Ishikawa (cell line): ENCODE data around the gene VANGL2.

Experiments used
- CEBPB ChIP-seq: IDR thresholded peaks from 2 replicates; pipeline ENCODE4 v1.6.1; 2012
- CREB1 ChIP-seq: IDR thresholded peaks from 2 replicates; pipeline ENCODE4 v1.6.1; 2012; ENCODE audit warnings: low read depth
- EGR1 ChIP-seq: IDR thresholded peaks from 2 replicates; pipeline ENCODE4 v1.6.1; 2012
- EP300 ChIP-seq: IDR thresholded peaks from 2 replicates; pipeline ENCODE4 v1.6.1; 2012; ENCODE audit warnings: borderline replicate concordance
- FOXM1 ChIP-seq: IDR thresholded peaks from 2 replicates; pipeline ENCODE4 v1.6.1; 2012; ENCODE audit warnings: low read depth, borderline replicate concordance
- MAX ChIP-seq: IDR thresholded peaks from 2 replicates; pipeline ENCODE4 v1.6.1; 2012
- NFIC ChIP-seq: IDR thresholded peaks from 2 replicates; pipeline ENCODE4 v1.6.1; 2012
- RAD21 ChIP-seq: IDR thresholded peaks from 2 replicates; pipeline ENCODE4 v1.6.1; 2012; ENCODE audit warnings: low read depth
- REST ChIP-seq: IDR thresholded peaks from 2 replicates; pipeline ENCODE4 v1.6.1; 2012; ENCODE audit warnings: low read depth, mild to moderate bottlenecking
- TAF1 ChIP-seq: IDR thresholded peaks from 2 replicates; pipeline ENCODE4 v1.6.1; 2012; ENCODE audit warnings: low read depth, mild to moderate bottlenecking
- TCF12 ChIP-seq: IDR thresholded peaks from 2 replicates; pipeline ENCODE4 v1.6.1; 2012; ENCODE audit warnings: low read depth
- TEAD4 ChIP-seq: IDR thresholded peaks from 2 replicates; pipeline ENCODE4 v1.6.1; 2012
- USF1 ChIP-seq: IDR thresholded peaks from 2 replicates; pipeline ENCODE4 v1.6.1; 2012
- YY1 ChIP-seq: IDR thresholded peaks from 2 replicates; pipeline ENCODE4 v1.6.1; 2012; ENCODE audit warnings: low read depth
- ZBTB7A ChIP-seq: IDR thresholded peaks from 2 replicates; pipeline ENCODE4 v1.6.1; 2012; ENCODE audit warnings: low read depth

Gene VANGL2

GRCh38 chr1:160472112-160472511 lies 71.7 kb downstream of the VANGL2 start:
- TF ChIP-seq EP300 (no peak), RAD21 (no peak), NFIC (no peak), FOXM1 (no peak), ZBTB7A (no peak), REST (no peak), YY1 (no peak), EGR1 (no peak), CREB1 (no peak), CEBPB (no peak), MAX (no peak), TAF1 (no peak), USF1 (no peak), TCF12 (no peak), TEAD4 (no peak)

- TF ChIP-seq CREB1 (no peak), ZBTB7A (no peak), EP300 (no peak), YY1 (no peak), TEAD4 (no peak), REST (no peak), CEBPB (no peak), TCF12 (no peak), FOXM1 (no peak)
Measured at GRCh38 chr1:160474392-160475242, 74.3 kb downstream of the VANGL2 start.
